ENCODE measurements around the gene KAT5. TPM values are rescaled to one million over a fixed set of nuclear protein-coding genes. Genes with fewer than 3 reads are reported as not detected.
"Not testable (repeated sequence)": the region's sequence is repeated elsewhere in the genome, so short reads cannot be mapped to it uniquely, and the experiment has no call there.

Gene KAT5
- total RNA-seq, 2 experiments from 2014 or later: 62.0 to 69.8 TPM

- H3K27me3 Mint-ChIP-seq: no peaks in the 10 kb centered on the region
- no peak overlapping the region for H3K27ac Mint-ChIP-seq
- CTCF ChIA-PET: interaction anchor here (1.7 to 4.4 kb wide), 2 partner anchors 66 to 145 kb away, joined by 3 to 49 read pairs; partner anchors contain the start of genes AP5B1 and MUS81
- no peak for DNase-seq
- H3K36me3 Mint-ChIP-seq: peaks cover 48% of the 10 kb centered on the region
- no peak overlapping the region for H3K4me3 Mint-ChIP-seq
- H3K9me3 Mint-ChIP-seq (ENCODE audit: low read depth): no peaks in the 10 kb centered on the region
- H3K4me1 Mint-ChIP-seq: peaks cover 56% of the 10 kb centered on the region
- ATAC-seq: no peak
Measured at GRCh38 chr11:65714433-65714832, 2.4 kb downstream of the KAT5 start.

- no peaks in the 10 kb centered on the region for H3K27me3 Mint-ChIP-seq
- H3K4me1 Mint-ChIP-seq: peaks cover 49% of the 10 kb centered on the region
- no peaks in the 10 kb centered on the region for H3K9me3 Mint-ChIP-seq (ENCODE audit: low read depth)
- no peak overlapping the region for H3K27ac Mint-ChIP-seq
- peaks cover 52% of the 10 kb centered on the region for H3K36me3 Mint-ChIP-seq
- ATAC-seq: no peak
- no peak overlapping the region for H3K4me3 Mint-ChIP-seq
- no peak for DNase-seq
- CTCF ChIA-PET: no interaction called here
Measured at GRCh38 chr11:65716302-65716701, 4.2 kb downstream of the KAT5 start.

GRCh38 chr11:65716774-65717405 lies 4.8 kb downstream of the KAT5 start:
- Mint-ChIP-seq H3K27ac (no peak overlapping the region), H3K4me1 (peaks cover 51% of the 10 kb centered on the region), H3K27me3 (no peaks in the 10 kb centered on the region), H3K36me3 (peaks cover 52% of the 10 kb centered on the region), H3K4me3 (no peak overlapping the region), H3K9me3 (ENCODE audit: low read depth) (no peaks in the 10 kb centered on the region)
- ATAC-seq: no peak
- CTCF ChIA-PET: interaction anchor here (1.1 kb wide), 1 partner anchor 11 kb away, joined by 4 read pairs; no protein-coding TSS in a partner anchor
- DNase-seq: no peak

GRCh38 chr11:65717906-65718305 lies 5.9 kb downstream of the KAT5 start:
- H3K36me3 Mint-ChIP-seq: peaks cover 48% of the 10 kb centered on the region

GRCh38 chr11:65718531-65718930 lies 6.5 kb downstream of the KAT5 start:
- no peaks in the 10 kb centered on the region for H3K27me3 Mint-ChIP-seq
- peaks cover 45% of the 10 kb centered on the region for H3K36me3 Mint-ChIP-seq
- H3K4me1 Mint-ChIP-seq: peaks cover 42% of the 10 kb centered on the region
- ATAC-seq (no peak), DNase-seq (no peak)
- H3K9me3 Mint-ChIP-seq (ENCODE audit: low read depth): no peaks in the 10 kb centered on the region
- H3K4me3 Mint-ChIP-seq: peak overlapping the region; percentile 98
- H3K27ac Mint-ChIP-seq: no peak overlapping the region
- CTCF ChIA-PET: interaction anchor here (1.9 to 2.3 kb wide), 2 partner anchors 270 to 334 kb away, joined by 5 to 6 read pairs; partner anchors contain the start of gene SF3B2

More at GRCh38 chr11:65717906-65718305, 5.9 kb downstream of the KAT5 start:
- CTCF ChIA-PET: interaction anchor here (1.1 kb wide), 1 partner anchor 12 kb away, joined by 4 read pairs; no protein-coding TSS in a partner anchor
- DNase-seq (no peak), ATAC-seq (no peak)
- peaks cover 48% of the 10 kb centered on the region for H3K4me1 Mint-ChIP-seq
- peak overlapping the region; percentile 8 for H3K27ac Mint-ChIP-seq
- H3K27me3 Mint-ChIP-seq: no peaks in the 10 kb centered on the region
- H3K4me3 Mint-ChIP-seq: no peak overlapping the region
- no peaks in the 10 kb centered on the region for H3K9me3 Mint-ChIP-seq (ENCODE audit: low read depth)

- peaks cover 42% of the 10 kb centered on the region for H3K36me3 Mint-ChIP-seq
- CTCF ChIA-PET: interaction anchor here (0.9 to 5.0 kb wide), 6 partner anchors 7 to 333 kb away, joined by 3 to 37 read pairs (median 6); partner anchors contain the start of genes KAT5 and SF3B2
- H3K27ac Mint-ChIP-seq: peak overlapping the region; percentile 85
- peaks cover 39% of the 10 kb centered on the region for H3K4me1 Mint-ChIP-seq
- H3K4me3 Mint-ChIP-seq: peak overlapping the region; percentile 98
- no peak for ATAC-seq
- H3K27me3 Mint-ChIP-seq: no peaks in the 10 kb centered on the region
- no peak for DNase-seq
- no peaks in the 10 kb centered on the region for H3K9me3 Mint-ChIP-seq (ENCODE audit: low read depth)
Measured at GRCh38 chr11:65718964-65719492, 7.0 kb downstream of the KAT5 start.

GRCh38 chr11:65719871-65720210 lies 7.8 kb downstream of the KAT5 start:
- peak overlapping the region; percentile 98 for H3K4me3 Mint-ChIP-seq
- peak overlapping the region; percentile 85 for H3K27ac Mint-ChIP-seq
- H3K36me3 Mint-ChIP-seq: peaks cover 35% of the 10 kb centered on the region
- peak; percentile 14 for ATAC-seq
- CTCF ChIA-PET: interaction anchor here (0.9 to 5.0 kb wide), 9 partner anchors 8 to 332 kb away, joined by 3 to 37 read pairs (median 5); partner anchors contain the start of genes KAT5, PCNX3 and SF3B2
- H3K27me3 Mint-ChIP-seq: no peaks in the 10 kb centered on the region
- no peaks in the 10 kb centered on the region for H3K9me3 Mint-ChIP-seq (ENCODE audit: low read depth)
- DNase-seq: peak; percentile 56
- H3K4me1 Mint-ChIP-seq: peaks cover 36% of the 10 kb centered on the region

- peak; percentile 94 for ATAC-seq
- DNase-seq: peak; percentile 88
Measured at GRCh38 chr11:65720211-65720934, 8.3 kb downstream of the KAT5 start, which contains the start of gene RNASEH2C. Gene RNASEH2C (minus strand): TSS chr11:65720798. CDS start chr11:65720758, 40 bp downstream.

GRCh38 chr11:65722261-65722660 lies 10.2 kb downstream of the KAT5 start:
- Mint-ChIP-seq H3K4me3 (no peak overlapping the region), H3K27ac (no peak overlapping the region), H3K9me3 (ENCODE audit: low read depth) (no peaks in the 10 kb centered on the region), H3K4me1 (peaks cover 33% of the 10 kb centered on the region), H3K27me3 (peaks cover 2% of the 10 kb centered on the region), H3K36me3 (peaks cover 21% of the 10 kb centered on the region)
- ATAC-seq: no peak
- no peak for DNase-seq
- CTCF ChIA-PET: interaction anchor here (0.6 to 5.0 kb wide), 3 partner anchors 11 to 300 kb away, joined by 3 to 37 read pairs (median 3); partner anchors contain the start of gene KAT5

More at GRCh38 chr11:65720211-65720934, 8.3 kb downstream of the KAT5 start, which contains the start of gene RNASEH2C:
- Mint-ChIP-seq H3K4me3 (peak within 1 kb of the TSS; percentile 98), H3K9me3 (ENCODE audit: low read depth) (no peaks in the 10 kb centered on the region), H3K27me3 (no peaks in the 10 kb centered on the region), H3K27ac (peak within 1 kb of the TSS; percentile 85), H3K36me3 (peaks cover 31% of the 10 kb centered on the region), H3K4me1 (peaks cover 33% of the 10 kb centered on the region)
- CTCF ChIA-PET: interaction anchor here (0.9 to 5.0 kb wide), 15 partner anchors 9 to 332 kb away, joined by 3 to 37 read pairs (median 5); partner anchors contain the start of genes KAT5, PCNX3, SF3B2 and SNX32

GRCh38 chr11:65726660-65727059 lies 14.6 kb downstream of the KAT5 start:
- no peak overlapping the region for H3K4me3 Mint-ChIP-seq
- H3K27me3 Mint-ChIP-seq: peaks cover 6% of the 10 kb centered on the region
- no peaks in the 10 kb centered on the region for H3K36me3 Mint-ChIP-seq
- H3K4me1 Mint-ChIP-seq: peaks cover 5% of the 10 kb centered on the region
- no peaks in the 10 kb centered on the region for H3K9me3 Mint-ChIP-seq (ENCODE audit: low read depth)
- CTCF ChIA-PET: interaction anchor here (0.8 to 3.2 kb wide), 5 partner anchors 15 to 295 kb away, joined by 3 to 14 read pairs (median 4); partner anchors contain the start of genes AP5B1 and KAT5
- no peak for ATAC-seq
- no peak overlapping the region for H3K27ac Mint-ChIP-seq
- DNase-seq: no peak

- Mint-ChIP-seq H3K4me3 (no peak overlapping the region), H3K27me3 (peaks cover 12% of the 10 kb centered on the region), H3K9me3 (ENCODE audit: low read depth) (no peaks in the 10 kb centered on the region), H3K36me3 (peaks cover 1% of the 10 kb centered on the region), H3K27ac (no peak overlapping the region), H3K4me1 (no peaks in the 10 kb centered on the region)
- CTCF ChIA-PET: interaction anchor here (0.8 to 3.2 kb wide), 5 partner anchors 16 to 90 kb away, joined by 3 to 14 read pairs (median 4); partner anchors contain the start of genes AP5B1 and KAT5
- ATAC-seq (no peak), DNase-seq (no peak)
Measured at GRCh38 chr11:65727865-65728264, 15.8 kb downstream of the KAT5 start.

- Mint-ChIP-seq H3K4me3 (no peak overlapping the region), H3K27me3 (peaks cover 26% of the 10 kb centered on the region), H3K36me3 (peaks cover 1% of the 10 kb centered on the region), H3K9me3 (ENCODE audit: low read depth) (no peaks in the 10 kb centered on the region), H3K27ac (no peak overlapping the region), H3K4me1 (no peaks in the 10 kb centered on the region)
- CTCF ChIA-PET: no interaction called here
- DNase-seq (no peak), ATAC-seq (no peak)
Measured at GRCh38 chr11:65730461-65730860, 18.4 kb downstream of the KAT5 start.

GRCh38 chr11:65735111-65735510 lies 23.1 kb downstream of the KAT5 start:
- not testable (repeated sequence) for ATAC-seq; H3K4me3 Mint-ChIP-seq; H3K36me3 Mint-ChIP-seq; DNase-seq; H3K4me1 Mint-ChIP-seq; H3K27ac Mint-ChIP-seq; H3K9me3 Mint-ChIP-seq (ENCODE audit: low read depth)
- CTCF ChIA-PET: interaction anchor here (0.6 to 2.7 kb wide), 4 partner anchors 24 to 719 kb away, joined by 3 to 12 read pairs (median 4); no protein-coding TSS in a partner anchor
- peaks cover 47% of the 10 kb centered on the region for H3K27me3 Mint-ChIP-seq

Measured in activated CD8-positive, alpha-beta memory T cell treated with anti-CD3 and anti-CD28 coated beads, Interleukin-2, amount 10 ng/mL, durations not matched to agents 7 days and 5 days (primary cell).